ENCODE measurements around the gene KRTAP5-5. TPM values are rescaled to one million over a fixed set of nuclear protein-coding genes. Genes with fewer than 3 reads are reported as not detected.

The KRTAP5-5 gene
- total and polyA plus RNA-seq, 2 donors from 2014 or later, result not detected

- DNase-seq (no peak), FAIRE-seq (no peak)
- Histone ChIP-seq H3K27me3 (ENCODE audit: control insufficient read depth, insufficient read depth, low read length) (no peaks in the 10 kb centered on the region), H3K4me1 (ENCODE audit: control insufficient read depth in 2 of 3, insufficient read depth in 2 of 3, low read depth in 1 of 3, low read length in 3 of 3) (peaks cover 0 to 3% (median 0%) of the 10 kb centered on the region in 3 donors), H3K27ac (ENCODE audit: low read depth in 2 of 2, low read length in 2 of 2) (no peak overlapping the region), H3K36me3 (ENCODE audit: control insufficient read depth in 2 of 3, insufficient read depth in 3 of 3, low read length in 3 of 3) (no peaks in the 10 kb centered on the region), H3K9ac (ENCODE audit: low read length in 3 of 3) (no peak overlapping the region), H3K4me3 (ENCODE audit: low read length in 3 of 3) (no peak overlapping the region), H3K9me3 (ENCODE audit: control insufficient read depth in 2 of 3, insufficient read depth in 1 of 3, low read length in 3 of 3) (no peaks in the 10 kb centered on the region)
- TF ChIP-seq, protein P1, sequence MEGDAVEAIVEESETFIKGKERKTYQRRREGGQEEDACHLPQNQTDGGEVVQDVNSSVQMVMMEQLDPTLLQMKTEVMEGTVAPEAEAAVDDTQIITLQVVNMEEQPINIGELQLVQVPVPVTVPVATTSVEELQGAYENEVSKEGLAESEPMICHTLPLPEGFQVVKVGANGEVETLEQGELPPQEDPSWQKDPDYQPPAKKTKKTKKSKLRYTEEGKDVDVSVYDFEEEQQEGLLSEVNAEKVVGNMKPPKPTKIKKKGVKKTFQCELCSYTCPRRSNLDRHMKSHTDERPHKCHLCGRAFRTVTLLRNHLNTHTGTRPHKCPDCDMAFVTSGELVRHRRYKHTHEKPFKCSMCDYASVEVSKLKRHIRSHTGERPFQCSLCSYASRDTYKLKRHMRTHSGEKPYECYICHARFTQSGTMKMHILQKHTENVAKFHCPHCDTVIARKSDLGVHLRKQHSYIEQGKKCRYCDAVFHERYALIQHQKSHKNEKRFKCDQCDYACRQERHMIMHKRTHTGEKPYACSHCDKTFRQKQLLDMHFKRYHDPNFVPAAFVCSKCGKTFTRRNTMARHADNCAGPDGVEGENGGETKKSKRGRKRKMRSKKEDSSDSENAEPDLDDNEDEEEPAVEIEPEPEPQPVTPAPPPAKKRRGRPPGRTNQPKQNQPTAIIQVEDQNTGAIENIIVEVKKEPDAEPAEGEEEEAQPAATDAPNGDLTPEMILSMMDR (IDR thresholded peaks at IDR 0.05; ENCODE audit: borderline replicate concordance, extremely low read depth, insufficient read depth), result no peak
- intact Hi-C loops (cut with DNase I), result no loop called here
Measured at GRCh38 chr11:1671658-1672057, 42.1 kb downstream of the KRTAP5-5 start.

DNA sequence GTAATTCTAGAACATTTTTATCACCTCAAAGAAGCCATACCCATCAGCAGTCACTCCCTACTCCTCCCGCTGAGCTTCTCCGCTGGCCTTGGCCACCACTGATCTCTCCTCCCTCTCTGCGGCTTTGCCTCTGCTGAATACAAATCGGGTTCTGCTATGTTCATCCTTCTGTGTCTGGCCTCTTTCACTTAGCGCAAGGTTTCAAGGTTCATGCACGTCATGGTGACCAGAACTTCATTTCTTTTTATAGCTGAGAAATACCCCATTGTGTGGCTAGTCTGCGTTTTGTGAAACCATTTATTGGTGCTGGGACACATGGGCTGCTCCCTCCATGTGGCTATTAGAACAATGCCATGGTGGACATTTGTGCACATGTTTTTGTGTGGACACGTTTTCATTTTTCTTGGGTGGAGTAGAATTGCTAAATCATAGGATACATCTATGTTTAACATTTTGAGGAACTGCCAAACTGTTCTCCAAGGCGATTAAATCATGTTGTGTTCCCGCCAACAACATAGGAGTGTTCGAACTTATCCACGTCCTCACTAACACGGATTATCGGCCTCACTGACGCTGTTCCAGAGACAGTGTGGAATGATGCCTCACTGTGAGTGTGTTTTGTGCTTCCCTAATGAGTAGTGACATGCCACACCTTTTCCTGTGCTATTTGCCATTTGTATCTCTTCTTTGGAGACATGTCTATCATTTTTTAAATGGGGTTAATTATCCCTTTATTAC, 43.2 kb downstream of the KRTAP5-5 start:
- no peaks in the 10 kb centered on the region for H3K9me3 ChIP-seq (ENCODE audit: control insufficient read depth in 2 of 3, insufficient read depth in 1 of 3, low read length in 3 of 3)
- no peak for FAIRE-seq
- intact Hi-C loops (cut with DNase I), result no loop called here
- no peak overlapping the region for H3K9ac ChIP-seq (ENCODE audit: low read length in 3 of 3)
- no peak overlapping the region for H3K27ac ChIP-seq (ENCODE audit: low read depth in 2 of 2, low read length in 2 of 2)
- H3K4me1 ChIP-seq (ENCODE audit: control insufficient read depth in 2 of 3, insufficient read depth in 2 of 3, low read depth in 1 of 3, low read length in 3 of 3), result no peaks in the 10 kb centered on the region
- no peak overlapping the region for H3K4me3 ChIP-seq (ENCODE audit: low read length in 3 of 3)
- no peaks in the 10 kb centered on the region for H3K36me3 ChIP-seq (ENCODE audit: control insufficient read depth in 2 of 3, insufficient read depth in 3 of 3, low read length in 3 of 3)
- TF ChIP-seq, protein P1 (IDR thresholded peaks at IDR 0.05; ENCODE audit: borderline replicate concordance, extremely low read depth, insufficient read depth), result no peak
- no peaks in the 10 kb centered on the region for H3K27me3 ChIP-seq (ENCODE audit: control insufficient read depth, insufficient read depth, low read length)
- DNase-seq, result peak in 2 of 5 donors; percentile 10 to 21

- H3K27me3 ChIP-seq (ENCODE audit: control insufficient read depth, insufficient read depth, low read length), result no peaks in the 10 kb centered on the region
- no peak for DNase-seq
- no peaks in the 10 kb centered on the region for H3K4me1 ChIP-seq (ENCODE audit: control insufficient read depth in 2 of 3, insufficient read depth in 2 of 3, low read depth in 1 of 3, low read length in 3 of 3)
- no peaks in the 10 kb centered on the region for H3K36me3 ChIP-seq (ENCODE audit: control insufficient read depth in 2 of 3, insufficient read depth in 3 of 3, low read length in 3 of 3)
- no peaks in the 10 kb centered on the region for H3K9me3 ChIP-seq (ENCODE audit: control insufficient read depth in 2 of 3, insufficient read depth in 1 of 3, low read length in 3 of 3)
- intact Hi-C loops (cut with DNase I), result no loop called here
- H3K27ac ChIP-seq (ENCODE audit: low read depth in 2 of 2, low read length in 2 of 2), result peak overlapping the region; percentile 8 to 22
- H3K4me3 ChIP-seq (ENCODE audit: low read length in 3 of 3), result no peak overlapping the region
- FAIRE-seq, result no peak
- TF ChIP-seq, protein P1 (IDR thresholded peaks at IDR 0.05; ENCODE audit: borderline replicate concordance, extremely low read depth, insufficient read depth), result no peak
- no peak overlapping the region for H3K9ac ChIP-seq (ENCODE audit: low read length in 3 of 3)
Measured at GRCh38 chr11:1673446-1674172, 44.0 kb downstream of the KRTAP5-5 start.

Data from kidney (tissue), 14 donors.